Lower leg skin (tissue), 3 donors: Measurements from ENCODE around the gene C1QC.

ENCODE experiments used
- CTCF ChIP-seq, 3 donors: fragments of 450-650 bp; IDR thresholded peaks; one replicate each; pipeline ENCODE4 v1.5.1; 2016; ENCODE audit warnings: antibody characterized with exemption in 3 of 3, mild to moderate bottlenecking in 3 of 3, moderate library complexity in 2 of 3
- POLR2A ChIP-seq, 2 donors: fragments of 450-650 bp; IDR thresholded peaks; one replicate each; pipeline ENCODE4 v1.6.1; 2016 to 2017; ENCODE audit warnings: antibody characterized with exemption in 2 of 2, mild to moderate bottlenecking in 1 of 2, moderate library complexity in 1 of 2

GRCh38 chr1:22639286-22639685 is 4.1 kb upstream of the C1QC start:
- TF ChIP-seq CTCF (IDR thresholded peaks at IDR 0.05) (no peak), POLR2A (IDR thresholded peaks at IDR 0.05) (no peak)
